HFFc6 (cell line): ENCODE measurements around the gene LYRM1. TPM values are rescaled to one million over a fixed set of nuclear protein-coding genes. Genes with fewer than 3 reads are reported as not detected.
A peak's percentile ranks its signal among the peaks of the same experiment; 100 is the strongest.

ENCODE experiments used
- DNase-seq: peaks from one replicate; pipeline ENCODE4 v3.0.0-alpha.2; 2018
- H3K27ac Mint-ChIP-seq: 2 replicates; pipeline ENCODE4 v1.8.0; 2020; ENCODE audit warnings: mild to moderate bottlenecking, mixed read lengths
- H3K27me3 Mint-ChIP-seq: 2 replicates; pipeline ENCODE4 v1.8.0; 2021; ENCODE audit warnings: mild to moderate bottlenecking, moderate library complexity, mixed read lengths; ENCODE audit not compliant: insufficient read depth
- H3K36me3 Mint-ChIP-seq: 2 replicates; pipeline ENCODE4 v1.8.0; 2021; ENCODE audit warnings: low read depth, mixed read lengths
- H3K4me1 Mint-ChIP-seq: 2 replicates; pipeline ENCODE4 v1.8.0; 2020; ENCODE audit warnings: low read depth, mixed read lengths
- H3K4me3 Mint-ChIP-seq: 2 replicates; pipeline ENCODE4 v1.8.0; 2020; ENCODE audit warnings: mild to moderate bottlenecking, moderate library complexity, mixed read lengths
- H3K9me3 Mint-ChIP-seq: 2 replicates; pipeline ENCODE4 v1.8.0; 2020; ENCODE audit warnings: mild to moderate bottlenecking, mixed read lengths
- CTCF ChIP-seq: fragments of 200-600 bp; sonication (generic); IDR thresholded peaks from 2 replicates; pipeline ENCODE4 v1.5.0; 2021; ENCODE audit warnings: antibody characterized with exemption, mild to moderate bottlenecking
- total RNA-seq, 6 experiments: library from RNA; stranded (reverse); fragmentation: NEBNext Ultra II Directional; extraction: Animal tissue kit (Norgen Biotek cat#: 25700); gene quantifications; 2 replicates in 1 of 6; 3 replicates in 5 of 6; pipeline ENCODE4 v1.2.3, GENCODE V29; 2021

Gene LYRM1
- total RNA-seq, 6 experiments from 2014 or later = 22.2 to 28.4 (median 25.8) TPM

GRCh38 chr16:20887207-20887606 lies 13.4 kb upstream of the LYRM1 start:
- H3K9me3 Mint-ChIP-seq = no peaks in the 10 kb centered on the region
- peaks cover 54% of the 10 kb centered on the region for H3K4me1 Mint-ChIP-seq
- TF ChIP-seq CTCF = no peak
- H3K4me3 Mint-ChIP-seq = no peak overlapping the region
- peaks cover 2% of the 10 kb centered on the region; the same call in 1 of the 2 replicates for H3K27me3 Mint-ChIP-seq
- no peak for DNase-seq
- H3K27ac Mint-ChIP-seq = no peak overlapping the region
- peaks cover 29% of the 10 kb centered on the region for H3K36me3 Mint-ChIP-seq

GRCh38 chr16:20889625-20890275 lies 10.8 kb upstream of the LYRM1 start:
- TF ChIP-seq CTCF = no peak
- H3K4me1 Mint-ChIP-seq = peaks cover 48% of the 10 kb centered on the region
- H3K27ac Mint-ChIP-seq = peak overlapping the region; percentile 17; the same call in 1 of the 2 replicates
- DNase-seq = no peak
- H3K9me3 Mint-ChIP-seq = no peaks in the 10 kb centered on the region
- peaks cover 26% of the 10 kb centered on the region for H3K36me3 Mint-ChIP-seq
- H3K4me3 Mint-ChIP-seq = peak overlapping the region; percentile 21; the same call in 1 of the 2 replicates
- H3K27me3 Mint-ChIP-seq = peaks cover 2% of the 10 kb centered on the region; the same call in 1 of the 2 replicates

GRCh38 chr16:20894388-20894787 lies 6.2 kb upstream of the LYRM1 start:
- DNase-seq = no peak
- Mint-ChIP-seq H3K4me3 (no peak overlapping the region), H3K27ac (no peak overlapping the region), H3K9me3 (no peaks in the 10 kb centered on the region), H3K27me3 (peaks cover 2% of the 10 kb centered on the region; the same call in 1 of the 2 replicates), H3K4me1 (peaks cover 61% of the 10 kb centered on the region), H3K36me3 (peaks cover 43% of the 10 kb centered on the region)
- no peak for TF ChIP-seq CTCF

- no peak for TF ChIP-seq CTCF
- peak overlapping the region; percentile 97 for H3K27ac Mint-ChIP-seq
- peaks cover 42% of the 10 kb centered on the region for H3K36me3 Mint-ChIP-seq
- peaks cover 54% of the 10 kb centered on the region for H3K4me1 Mint-ChIP-seq
- peaks cover 2% of the 10 kb centered on the region; the same call in 1 of the 2 replicates for H3K27me3 Mint-ChIP-seq
- no peaks in the 10 kb centered on the region for H3K9me3 Mint-ChIP-seq
- peak; percentile 53 for DNase-seq
- peak overlapping the region; percentile 89 for H3K4me3 Mint-ChIP-seq
These were observed 3.2 kb upstream of the LYRM1 start for GRCh38 chr16:20897253-20897897.

- peaks cover 40% of the 10 kb centered on the region for H3K36me3 Mint-ChIP-seq
- H3K4me3 Mint-ChIP-seq = peak overlapping the region; percentile 89
- no peak for DNase-seq
- H3K27ac Mint-ChIP-seq = peak overlapping the region; percentile 97
- TF ChIP-seq CTCF = no peak
- peaks cover 59% of the 10 kb centered on the region for H3K4me1 Mint-ChIP-seq
- H3K9me3 Mint-ChIP-seq = no peaks in the 10 kb centered on the region
- peaks cover 2% of the 10 kb centered on the region; the same call in 1 of the 2 replicates for H3K27me3 Mint-ChIP-seq
These were observed 2.6 kb upstream of the LYRM1 start for GRCh38 chr16:20897922-20898321.
